ENCODE data around the gene RNF157. TPM values are rescaled to one million over a fixed set of nuclear protein-coding genes. Genes with fewer than 3 reads are reported as not detected.

The RNF157 gene
- total RNA-seq, 4 donors from 2014 or later, result 50.5 to 142 (median 85.3) TPM

DNA sequence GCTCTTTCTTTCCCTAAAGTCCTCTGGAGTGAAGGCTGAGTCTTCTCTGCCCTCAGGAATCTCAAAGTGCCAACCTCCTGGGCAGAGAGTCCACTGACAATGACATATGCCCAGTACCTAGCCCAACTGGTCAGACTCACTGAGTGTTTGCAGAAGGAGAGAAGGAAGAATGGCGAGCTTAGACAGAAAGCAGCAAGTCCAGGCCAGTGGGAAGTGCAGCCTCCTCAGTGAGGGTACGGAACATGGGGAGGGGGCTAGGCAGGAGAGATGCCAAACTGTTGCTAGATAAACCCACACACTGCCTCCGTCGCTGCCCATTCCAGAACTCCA is 137.4 kb downstream of the RNF157 start:
- Histone ChIP-seq H3K9me3 (no peaks in the 10 kb centered on the region), H3K36me3 (peaks cover 0 to 29% of the 10 kb centered on the region in 2 donors), H3K27me3 (no peaks in the 10 kb centered on the region), H3K27ac (peak overlapping the region; percentile 79 to 93 (median 84)), H3K4me3 (peak overlapping the region; percentile 84 to 94 (median 89)), H3K4me1 (peaks cover 13 to 18% of the 10 kb centered on the region in 2 donors)
- intact Hi-C loops (cut with DNase I; ENCODE audit: low total_unique reads), result loop anchor here (5.0 kb wide), 1 partner anchor 126 kb away; the partner anchor contains the start of genes ACOX1 and TEN1
- in situ Hi-C loops (cut with MboI; ENCODE audit: low sequenced_read_pairs in 4 of 4), result no loop called here
- DNase-seq (no peak), ATAC-seq (peak in 1 of 2 donors; percentile 17)
- TF ChIP-seq, protein P1, sequence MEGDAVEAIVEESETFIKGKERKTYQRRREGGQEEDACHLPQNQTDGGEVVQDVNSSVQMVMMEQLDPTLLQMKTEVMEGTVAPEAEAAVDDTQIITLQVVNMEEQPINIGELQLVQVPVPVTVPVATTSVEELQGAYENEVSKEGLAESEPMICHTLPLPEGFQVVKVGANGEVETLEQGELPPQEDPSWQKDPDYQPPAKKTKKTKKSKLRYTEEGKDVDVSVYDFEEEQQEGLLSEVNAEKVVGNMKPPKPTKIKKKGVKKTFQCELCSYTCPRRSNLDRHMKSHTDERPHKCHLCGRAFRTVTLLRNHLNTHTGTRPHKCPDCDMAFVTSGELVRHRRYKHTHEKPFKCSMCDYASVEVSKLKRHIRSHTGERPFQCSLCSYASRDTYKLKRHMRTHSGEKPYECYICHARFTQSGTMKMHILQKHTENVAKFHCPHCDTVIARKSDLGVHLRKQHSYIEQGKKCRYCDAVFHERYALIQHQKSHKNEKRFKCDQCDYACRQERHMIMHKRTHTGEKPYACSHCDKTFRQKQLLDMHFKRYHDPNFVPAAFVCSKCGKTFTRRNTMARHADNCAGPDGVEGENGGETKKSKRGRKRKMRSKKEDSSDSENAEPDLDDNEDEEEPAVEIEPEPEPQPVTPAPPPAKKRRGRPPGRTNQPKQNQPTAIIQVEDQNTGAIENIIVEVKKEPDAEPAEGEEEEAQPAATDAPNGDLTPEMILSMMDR (IDR thresholded peaks at IDR 0.05 in 4 of 5, conservative IDR thresholded peaks at IDR 0.05 in 1 of 5), result no peak
- TF ChIP-seq POLR2A (IDR thresholded peaks at IDR 0.05), result no peak

DNA sequence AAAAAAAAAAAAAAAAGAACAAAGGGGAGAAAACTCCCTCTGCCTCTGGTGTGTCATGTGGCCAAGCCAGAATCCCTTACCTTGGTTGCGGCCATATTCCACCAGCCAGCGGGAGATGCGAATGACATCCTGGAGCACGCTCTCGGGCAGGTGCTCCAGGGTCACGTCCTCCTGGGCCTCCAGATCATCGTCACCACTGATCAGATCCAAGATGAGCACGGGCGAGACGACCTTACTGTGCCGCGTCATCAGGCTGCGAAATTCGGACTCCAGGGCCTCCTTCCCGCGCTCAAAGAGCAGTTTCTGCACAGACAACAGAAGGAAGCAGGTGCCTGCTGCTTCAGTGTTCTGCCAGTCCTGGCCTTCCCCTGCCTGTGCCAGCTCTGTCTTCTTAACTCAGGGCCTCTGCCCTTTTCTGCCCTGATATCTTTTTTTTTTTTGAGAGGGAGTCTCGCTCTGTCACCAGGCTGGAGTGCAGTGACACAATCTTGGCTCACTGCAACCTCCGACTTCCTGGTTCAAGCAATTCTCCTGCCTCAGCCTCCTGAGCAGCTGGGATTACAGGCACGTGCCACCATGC is 142.5 kb downstream of the RNF157 start:
- H3K27ac ChIP-seq, result no peak overlapping the region
- H3K9me3 ChIP-seq, result no peaks in the 10 kb centered on the region
- H3K4me1 ChIP-seq, result peaks cover 6 to 7% of the 10 kb centered on the region in 2 donors
- in situ Hi-C loops (cut with MboI; ENCODE audit: low sequenced_read_pairs in 4 of 4) (no loop called here), intact Hi-C loops (cut with DNase I; ENCODE audit: low total_unique reads) (no loop called here)
- DNase-seq (no peak), ATAC-seq (no peak)
- H3K4me3 ChIP-seq, result no peak overlapping the region
- no peaks in the 10 kb centered on the region for H3K27me3 ChIP-seq
- TF ChIP-seq, protein P1 (IDR thresholded peaks at IDR 0.05 in 4 of 5, conservative IDR thresholded peaks at IDR 0.05 in 1 of 5), result no peak
- no peak for TF ChIP-seq POLR2A (IDR thresholded peaks at IDR 0.05)
- peaks cover 0 to 78% of the 10 kb centered on the region in 2 donors for H3K36me3 ChIP-seq

DNA sequence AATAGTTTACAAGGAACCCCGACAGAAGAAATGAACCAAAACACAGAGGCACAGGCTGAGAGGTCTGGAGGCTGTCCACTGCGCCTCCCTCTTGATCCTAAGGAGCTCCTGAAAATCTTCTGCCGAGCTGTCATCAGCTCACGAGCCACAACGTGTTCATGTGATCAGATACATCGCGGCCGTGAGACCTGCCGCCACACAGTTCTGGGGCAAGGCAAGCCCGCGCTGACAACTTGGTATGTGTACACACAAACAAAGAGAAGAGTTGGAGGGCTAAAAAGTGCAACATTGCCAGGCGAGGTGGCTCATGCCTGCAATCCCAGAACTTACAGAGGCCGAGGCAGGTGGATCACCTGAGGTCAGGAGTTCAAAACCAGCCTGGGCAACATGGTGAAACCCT is 144.3 kb downstream of the RNF157 start:
- no peak for TF ChIP-seq POLR2A (IDR thresholded peaks at IDR 0.05)
- TF ChIP-seq, protein P1 (IDR thresholded peaks at IDR 0.05 in 4 of 5, conservative IDR thresholded peaks at IDR 0.05 in 1 of 5), result no peak
- peaks cover 0 to 81% of the 10 kb centered on the region in 2 donors for H3K36me3 ChIP-seq
- intact Hi-C loops (cut with DNase I; ENCODE audit: low total_unique reads) (no loop called here), in situ Hi-C loops (cut with MboI; ENCODE audit: low sequenced_read_pairs in 4 of 4) (no loop called here)
- ATAC-seq, result no peak
- no peaks in the 10 kb centered on the region for H3K9me3 ChIP-seq
- no peak for DNase-seq
- H3K27me3 ChIP-seq, result no peaks in the 10 kb centered on the region
- no peak overlapping the region for H3K27ac ChIP-seq
- no peaks in the 10 kb centered on the region for H3K4me1 ChIP-seq
- H3K4me3 ChIP-seq, result no peak overlapping the region

DNA sequence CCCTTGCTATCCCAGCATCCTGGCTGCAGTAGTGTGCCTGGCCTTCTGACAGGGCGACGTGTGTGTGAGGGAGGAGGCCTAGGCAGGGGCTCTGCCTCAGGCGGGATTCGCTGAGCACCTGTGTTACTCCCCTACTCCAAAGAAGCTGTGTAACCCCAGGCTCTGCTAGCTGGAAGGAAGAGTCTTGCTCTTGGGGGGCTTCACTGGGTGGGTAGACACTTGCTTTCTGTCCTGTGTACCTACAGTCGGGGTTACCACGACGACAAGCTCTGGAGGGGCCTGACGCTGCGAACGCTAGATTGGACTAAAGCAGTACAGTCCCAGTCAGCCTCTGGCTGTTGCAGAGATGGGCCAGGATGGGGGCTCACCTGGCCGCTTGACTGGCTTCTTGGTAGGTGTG is 146.2 kb downstream of the RNF157 start:
- no peak overlapping the region for H3K27ac ChIP-seq

More for the DNA sequence above, 146.2 kb downstream of the RNF157 start:
- DNase-seq (no peak), ATAC-seq (no peak)
- Histone ChIP-seq H3K4me1 (no peaks in the 10 kb centered on the region), H3K36me3 (peaks cover 0 to 84% of the 10 kb centered on the region in 2 donors), H3K9me3 (no peaks in the 10 kb centered on the region), H3K4me3 (no peak overlapping the region), H3K27me3 (no peaks in the 10 kb centered on the region)
- intact Hi-C loops (cut with DNase I; ENCODE audit: low total_unique reads) (no loop called here), in situ Hi-C loops (cut with MboI; ENCODE audit: low sequenced_read_pairs in 4 of 4) (no loop called here)
- TF ChIP-seq, protein P1 (IDR thresholded peaks at IDR 0.05 in 4 of 5, conservative IDR thresholded peaks at IDR 0.05 in 1 of 5), result no peak
- no peak for TF ChIP-seq POLR2A (IDR thresholded peaks at IDR 0.05)

All from gastrocnemius medialis (tissue), 4 donors.